ENCODE measurements around the gene INCENP.

INCENP gene

GRCh38 chr11:62124186-62125113 lies 639 bp downstream of the INCENP start:
- Histone ChIP-seq H3K36me3 (ENCODE audit: control insufficient read depth, insufficient read depth, low read length) (peaks cover 7% of the 10 kb centered on the region), H3K27ac (ENCODE audit: insufficient read depth, low read depth, low read length, poor library complexity, severe bottlenecking) (no peak overlapping the region), H3K27me3 (ENCODE audit: control insufficient read depth, insufficient read depth, low read length, poor library complexity, severe bottlenecking) (no peaks in the 10 kb centered on the region), H3K9me3 (ENCODE audit: control insufficient read depth, low read length) (no peaks in the 10 kb centered on the region), H3K4me3 (ENCODE audit: insufficient read depth, low read depth, low read length) (peak overlapping the region; percentile 98), H3K4me1 (ENCODE audit: control insufficient read depth, insufficient read depth, low read length) (peaks cover 12% of the 10 kb centered on the region)
- 6 to 7% methylated on average over 39 of the region's 39 CpGs for WGBS, 2 experiments

GRCh38 chr11:62125316-62125715 lies 1.5 kb downstream of the INCENP start:
- 65 to 70% methylated on average over 4 of the region's 4 CpGs for whole genome bisulfite sequencing, 2 experiments
- Histone ChIP-seq H3K4me1 (ENCODE audit: control insufficient read depth, insufficient read depth, low read length) (peaks cover 12% of the 10 kb centered on the region), H3K27ac (ENCODE audit: insufficient read depth, low read depth, low read length, poor library complexity, severe bottlenecking) (peak overlapping the region; percentile 86), H3K4me3 (ENCODE audit: insufficient read depth, low read depth, low read length) (peak overlapping the region; percentile 98), H3K27me3 (ENCODE audit: control insufficient read depth, insufficient read depth, low read length, poor library complexity, severe bottlenecking) (no peaks in the 10 kb centered on the region), H3K9me3 (ENCODE audit: control insufficient read depth, low read length) (no peaks in the 10 kb centered on the region), H3K36me3 (ENCODE audit: control insufficient read depth, insufficient read depth, low read length) (peaks cover 16% of the 10 kb centered on the region)

DNA sequence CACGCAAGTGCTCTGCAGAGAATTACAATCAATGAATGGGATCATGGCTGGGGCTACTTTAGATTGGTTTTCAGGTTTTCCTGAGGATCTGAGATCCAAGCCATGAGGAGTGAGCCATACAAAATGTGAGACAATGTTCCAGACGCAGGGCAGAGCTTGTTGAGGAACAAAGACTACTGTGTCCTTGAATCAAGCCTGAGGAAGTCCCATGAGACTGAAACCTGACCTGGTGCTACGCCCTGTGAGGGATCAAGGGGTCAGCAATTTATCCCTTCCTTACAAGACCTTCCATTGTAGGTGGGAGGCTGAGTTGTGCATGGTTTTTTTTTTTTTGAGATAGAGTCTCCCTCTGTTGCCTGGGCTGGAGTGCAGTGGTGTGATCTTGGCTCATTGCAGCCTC lies 2.1 kb downstream of the INCENP start:
- Histone ChIP-seq H3K27me3 (ENCODE audit: control insufficient read depth, insufficient read depth, low read length, poor library complexity, severe bottlenecking) (no peaks in the 10 kb centered on the region), H3K36me3 (ENCODE audit: control insufficient read depth, insufficient read depth, low read length) (peaks cover 20% of the 10 kb centered on the region), H3K4me3 (ENCODE audit: insufficient read depth, low read depth, low read length) (peak overlapping the region; percentile 98), H3K4me1 (ENCODE audit: control insufficient read depth, insufficient read depth, low read length) (peaks cover 12% of the 10 kb centered on the region), H3K9me3 (ENCODE audit: control insufficient read depth, low read length) (no peaks in the 10 kb centered on the region), H3K27ac (ENCODE audit: insufficient read depth, low read depth, low read length, poor library complexity, severe bottlenecking) (peak overlapping the region; percentile 86)
- WGBS, 2 experiments = 53 to 56% methylated on average over 3 of the region's 3 CpGs

DNA sequence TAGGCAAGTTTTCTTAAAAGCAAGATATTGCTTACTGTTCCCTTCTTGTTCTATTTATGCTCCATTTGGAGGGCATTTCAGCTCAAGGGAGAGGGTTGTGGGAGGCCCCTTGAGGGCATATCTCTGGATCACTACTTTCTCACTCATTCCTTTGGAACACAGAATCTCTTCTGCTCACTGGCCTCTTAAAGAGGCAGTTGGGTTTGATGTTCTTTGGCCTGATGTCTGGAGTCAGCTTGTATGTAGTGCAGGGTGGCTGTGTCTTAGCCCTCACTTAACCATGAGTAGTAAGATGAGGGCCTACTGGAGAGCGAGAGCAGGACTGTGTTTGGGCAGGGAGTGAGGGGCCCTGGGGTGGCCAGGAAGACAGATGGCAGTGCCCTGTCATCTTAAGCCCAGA lies 3.6 kb downstream of the INCENP start:
- peaks cover 34% of the 10 kb centered on the region for H3K36me3 ChIP-seq (ENCODE audit: control insufficient read depth, insufficient read depth, low read length)
- H3K4me1 ChIP-seq (ENCODE audit: control insufficient read depth, insufficient read depth, low read length) = peaks cover 12% of the 10 kb centered on the region
- 96 to 98% methylated on average over 1 of the region's 1 CpG for WGBS, 2 experiments
- no peak overlapping the region for H3K4me3 ChIP-seq (ENCODE audit: insufficient read depth, low read depth, low read length)
- H3K27ac ChIP-seq (ENCODE audit: insufficient read depth, low read depth, low read length, poor library complexity, severe bottlenecking) = no peak overlapping the region
- no peaks in the 10 kb centered on the region for H3K9me3 ChIP-seq (ENCODE audit: control insufficient read depth, low read length)
- no peaks in the 10 kb centered on the region for H3K27me3 ChIP-seq (ENCODE audit: control insufficient read depth, insufficient read depth, low read length, poor library complexity, severe bottlenecking)

GRCh38 chr11:62127941-62128770 lies 4.3 kb downstream of the INCENP start:
- Histone ChIP-seq H3K9me3 (ENCODE audit: control insufficient read depth, low read length) (no peaks in the 10 kb centered on the region), H3K36me3 (ENCODE audit: control insufficient read depth, insufficient read depth, low read length) (peaks cover 41% of the 10 kb centered on the region), H3K4me3 (ENCODE audit: insufficient read depth, low read depth, low read length) (no peak overlapping the region), H3K27ac (ENCODE audit: insufficient read depth, low read depth, low read length, poor library complexity, severe bottlenecking) (no peak overlapping the region), H3K27me3 (ENCODE audit: control insufficient read depth, insufficient read depth, low read length, poor library complexity, severe bottlenecking) (no peaks in the 10 kb centered on the region), H3K4me1 (ENCODE audit: control insufficient read depth, insufficient read depth, low read length) (peaks cover 12% of the 10 kb centered on the region)
- WGBS, 2 experiments = 90% methylated on average over 16 of the region's 16 CpGs

- H3K27me3 ChIP-seq (ENCODE audit: control insufficient read depth, insufficient read depth, low read length, poor library complexity, severe bottlenecking) = no peaks in the 10 kb centered on the region
- WGBS, 2 experiments = 94 to 96% methylated on average over 7 of the region's 7 CpGs
- peaks cover 41% of the 10 kb centered on the region for H3K36me3 ChIP-seq (ENCODE audit: control insufficient read depth, insufficient read depth, low read length)
- no peaks in the 10 kb centered on the region for H3K9me3 ChIP-seq (ENCODE audit: control insufficient read depth, low read length)
- H3K4me1 ChIP-seq (ENCODE audit: control insufficient read depth, insufficient read depth, low read length) = peaks cover 12% of the 10 kb centered on the region
- no peak overlapping the region for H3K4me3 ChIP-seq (ENCODE audit: insufficient read depth, low read depth, low read length)
- no peak overlapping the region for H3K27ac ChIP-seq (ENCODE audit: insufficient read depth, low read depth, low read length, poor library complexity, severe bottlenecking)
These were observed 5.0 kb downstream of the INCENP start for GRCh38 chr11:62128835-62129234.

DNA sequence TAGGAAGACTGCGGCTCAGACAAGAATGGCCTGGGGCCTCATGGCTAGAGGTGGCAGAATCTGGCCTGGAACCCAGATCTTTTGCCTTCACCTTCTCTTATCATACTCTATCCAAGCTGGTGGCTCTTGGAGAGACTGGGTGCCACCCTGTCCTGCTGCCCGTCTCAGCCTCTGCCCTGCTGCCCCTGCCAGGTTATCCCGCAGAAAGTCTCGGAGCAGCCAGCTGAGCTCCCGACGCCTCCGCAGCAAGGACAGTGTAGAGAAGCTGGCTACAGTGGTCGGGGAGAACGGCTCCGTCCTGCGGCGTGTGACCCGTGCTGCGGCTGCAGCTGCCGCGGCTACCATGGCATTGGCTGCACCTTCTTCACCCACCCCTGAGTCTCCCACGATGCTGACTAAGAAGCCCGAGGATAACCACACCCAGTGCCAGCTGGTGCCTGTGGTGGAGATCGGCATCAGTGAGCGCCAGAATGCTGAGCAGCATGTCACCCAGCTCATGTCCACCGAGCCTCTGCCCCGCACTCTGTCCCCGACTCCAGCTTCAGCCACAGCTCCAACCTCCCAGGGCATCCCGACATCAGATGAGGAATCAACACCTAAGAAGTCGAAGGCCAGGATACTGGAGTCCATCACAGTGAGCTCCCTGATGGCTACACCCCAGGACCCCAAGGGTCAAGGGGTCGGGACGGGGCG lies 5.9 kb downstream of the INCENP start:
- Histone ChIP-seq H3K4me1 (ENCODE audit: control insufficient read depth, insufficient read depth, low read length) (peaks cover 12% of the 10 kb centered on the region), H3K36me3 (ENCODE audit: control insufficient read depth, insufficient read depth, low read length) (peaks cover 41% of the 10 kb centered on the region), H3K27ac (ENCODE audit: insufficient read depth, low read depth, low read length, poor library complexity, severe bottlenecking) (no peak overlapping the region), H3K4me3 (ENCODE audit: insufficient read depth, low read depth, low read length) (no peak overlapping the region), H3K9me3 (ENCODE audit: control insufficient read depth, low read length) (no peaks in the 10 kb centered on the region), H3K27me3 (ENCODE audit: control insufficient read depth, insufficient read depth, low read length, poor library complexity, severe bottlenecking) (no peaks in the 10 kb centered on the region)
- WGBS, 2 experiments = 96 to 97% methylated on average over 28 of the region's 28 CpGs

- no peak overlapping the region for H3K4me3 ChIP-seq (ENCODE audit: insufficient read depth, low read depth, low read length)
- no peaks in the 10 kb centered on the region for H3K9me3 ChIP-seq (ENCODE audit: control insufficient read depth, low read length)
- H3K27me3 ChIP-seq (ENCODE audit: control insufficient read depth, insufficient read depth, low read length, poor library complexity, severe bottlenecking) = no peaks in the 10 kb centered on the region
- H3K27ac ChIP-seq (ENCODE audit: insufficient read depth, low read depth, low read length, poor library complexity, severe bottlenecking) = no peak overlapping the region
- WGBS, 2 experiments = 96% methylated on average over 34 of the region's 34 CpGs
- H3K36me3 ChIP-seq (ENCODE audit: control insufficient read depth, insufficient read depth, low read length) = peaks cover 41% of the 10 kb centered on the region
- peaks cover 5% of the 10 kb centered on the region for H3K4me1 ChIP-seq (ENCODE audit: control insufficient read depth, insufficient read depth, low read length)
These were observed 6.7 kb downstream of the INCENP start for GRCh38 chr11:62130283-62131169.

DNA sequence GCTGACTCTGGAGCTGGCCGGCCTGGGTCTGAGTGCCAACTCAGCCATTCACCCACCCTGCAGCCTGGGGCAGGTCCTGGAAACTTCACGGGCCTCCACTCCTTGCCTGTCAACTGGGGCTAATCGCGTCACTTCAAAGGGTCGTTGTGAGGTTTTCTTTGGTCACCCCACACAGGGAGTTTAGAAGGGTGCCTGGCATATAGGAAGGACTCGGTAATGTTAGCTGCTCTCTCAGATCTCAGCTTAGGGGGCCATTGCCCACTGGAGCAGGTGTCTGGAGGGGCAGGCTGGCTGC lies 7.3 kb downstream of the INCENP start:
- Histone ChIP-seq H3K27me3 (ENCODE audit: control insufficient read depth, insufficient read depth, low read length, poor library complexity, severe bottlenecking) (no peaks in the 10 kb centered on the region), H3K36me3 (ENCODE audit: control insufficient read depth, insufficient read depth, low read length) (peaks cover 41% of the 10 kb centered on the region)

More for the DNA sequence above, 7.3 kb downstream of the INCENP start:
- Histone ChIP-seq H3K4me1 (ENCODE audit: control insufficient read depth, insufficient read depth, low read length) (no peaks in the 10 kb centered on the region), H3K4me3 (ENCODE audit: insufficient read depth, low read depth, low read length) (no peak overlapping the region), H3K9me3 (ENCODE audit: control insufficient read depth, low read length) (no peaks in the 10 kb centered on the region), H3K27ac (ENCODE audit: insufficient read depth, low read depth, low read length, poor library complexity, severe bottlenecking) (no peak overlapping the region)
- 96 to 100% methylated on average over 6 of the region's 6 CpGs for WGBS, 2 experiments

Data from ectodermal cell (in vitro differentiated cells).